Suppressor macrophage (primary cell): Measurements from ENCODE around the gene SPATA2.
"Not testable (repeated sequence)": the region's sequence is repeated elsewhere in the genome, so short reads cannot be mapped to it uniquely, and the experiment has no call there.

Experiments used
- DNase-seq, 4 experiments: peaks; one replicate each; pipeline ENCODE4 v3.0.0-alpha.2; 2020 to 2022
- total RNA-seq, 17 experiments: gene quantifications; one replicate each; lab custom pipeline; 2026; ENCODE audit warnings: mixed read lengths in 6 of 17, inconsistent platforms in 3 of 17; lab: John Stamatoyannopoulos, UW

Gene SPATA2
- total RNA-seq = 3.3 to 15.7 (median 6.7) reads per million in 17 experiments

GRCh38 chr20:49915380-49916145 lies at the start of gene SPATA2:
SPATA2 (minus strand) TSS chr20:49915529; CDS start chr20:49908490, 7,039 bp downstream.
- DNase-seq = peak; percentile 97 to 99 (median 98)

GRCh38 chr20:49961413-49961812 lies 46.1 kb upstream of the SPATA2 start:
- DNase-seq = peak in 1 of 4 experiments; percentile 26

GRCh38 chr20:49957089-49957938 lies 42.0 kb upstream of the SPATA2 start:
- DNase-seq = peak; percentile 51 to 75 (median 66)

- no peak for DNase-seq
Observed at GRCh38 chr20:49956689-49957088, 41.4 kb upstream of the SPATA2 start.

- not testable (repeated sequence) for DNase-seq
Observed at GRCh38 chr20:49955830-49956396, 40.6 kb upstream of the SPATA2 start.

- no peak for DNase-seq
Observed at GRCh38 chr20:49955167-49955566, 39.8 kb upstream of the SPATA2 start.

- no peak for DNase-seq
Observed at GRCh38 chr20:49951151-49951550, 35.8 kb upstream of the SPATA2 start.

- peak in 2 of 4 experiments; percentile 20 to 26 for DNase-seq
Observed at GRCh38 chr20:49948809-49949507, 33.6 kb upstream of the SPATA2 start.

- DNase-seq = no peak
Observed at GRCh38 chr20:49948178-49948577, 32.8 kb upstream of the SPATA2 start.

- no peak for DNase-seq
Observed at GRCh38 chr20:49945701-49946477, 30.6 kb upstream of the SPATA2 start.

- DNase-seq = no peak
Observed at GRCh38 chr20:49945306-49945700, 30.0 kb upstream of the SPATA2 start.

GRCh38 chr20:49942942-49943341 lies 27.6 kb upstream of the SPATA2 start:
- DNase-seq = no peak

GRCh38 chr20:49942303-49942702 lies 27.0 kb upstream of the SPATA2 start:
- DNase-seq = no peak

- DNase-seq = no peak
Observed at GRCh38 chr20:49941456-49941855, 26.1 kb upstream of the SPATA2 start.

- DNase-seq = no peak
Observed at GRCh38 chr20:49938173-49939163, 23.1 kb upstream of the SPATA2 start.

- DNase-seq = peak in 3 of 4 experiments; percentile 35 to 55 (median 49)
Observed at GRCh38 chr20:49937027-49937929, 21.9 kb upstream of the SPATA2 start.

GRCh38 chr20:49936153-49937026 lies 21.1 kb upstream of the SPATA2 start, which contains the start of gene RNF114:
RNF114 (plus strand) TSS chr20:49936397; CDS start chr20:49936413, 16 bp downstream.
- peak; percentile 95 to 99 (median 97) for DNase-seq

GRCh38 chr20:49935746-49936152 lies 20.4 kb upstream of the SPATA2 start:
- no peak for DNase-seq
